Measurements from ENCODE around the gene ETV4. TPM values are rescaled to one million over a fixed set of nuclear protein-coding genes. Genes with fewer than 3 reads are reported as not detected.

ETV4 gene
- total and polyA plus RNA-seq, 2 of the 13 experiments (the other 11 are each of a cell fraction or from before 2014, with no cell fraction given): 128 to 330 TPM

GRCh38 chr17:43588664-43589435 is 42.7 kb upstream of the ETV4 start (continued):
- TF ChIP-seq ZNF770 (CRISPR knock-in tag; IDR thresholded peaks at IDR 0.05) (no peak), ONECUT2 (CRISPR knock-in tag; IDR thresholded peaks at IDR 0.05) (no peak), SP5 (CRISPR knock-in tag; IDR thresholded peaks at IDR 0.05; ENCODE audit: borderline replicate concordance, low read depth) (peak; percentile 77; the same call in 1 of the 2 replicates), ZNF883 (CRISPR knock-in tag; IDR thresholded peaks at IDR 0.05; ENCODE audit: not compliant biosample characterization) (no peak), ZNF556 (CRISPR knock-in tag; IDR thresholded peaks at IDR 0.05; ENCODE audit: borderline replicate concordance) (peak; percentile 58; the same call in 1 of the 2 replicates), ZNF235 (CRISPR knock-in tag; IDR thresholded peaks at IDR 0.05; ENCODE audit: borderline replicate concordance) (no peak), CENPX (CRISPR knock-in tag; IDR thresholded peaks at IDR 0.05) (no peak), PAXIP1 (CRISPR knock-in tag; conservative IDR thresholded peaks at IDR 0.05) (peak; percentile 70), MATR3 (CRISPR knock-in tag; IDR thresholded peaks at IDR 0.05) (no peak), HNF4G (IDR thresholded peaks at IDR 0.05; ENCODE audit: borderline replicate concordance, low read depth, low read length) (peak; percentile 34; the same call in 1 of the 2 replicates), HNF4G (CRISPR knock-in tag; IDR thresholded peaks at IDR 0.05; ENCODE audit: borderline replicate concordance, low read depth) (peak; percentile 44; the same call in 1 of the 2 replicates), ZNF776 (CRISPR knock-in tag; IDR thresholded peaks at IDR 0.05) (no peak), HNF1B (CRISPR knock-in tag; IDR thresholded peaks at IDR 0.05) (0 out of 2 replicates have a peak, but pooled peaks have one; percentile 57), PRDM4 (CRISPR knock-in tag; IDR thresholded peaks at IDR 0.05; ENCODE audit: borderline replicate concordance) (no peak), ZNF615 (CRISPR knock-in tag; IDR thresholded peaks at IDR 0.05; ENCODE audit: borderline replicate concordance) (no peak), MTERF4 (CRISPR knock-in tag; IDR thresholded peaks at IDR 0.05) (no peak), NKX3-1 (CRISPR knock-in tag; IDR thresholded peaks at IDR 0.05) (no peak), ELF1 (CRISPR knock-in tag; IDR thresholded peaks at IDR 0.05) (no peak)
